Ishikawa (cell line): ENCODE data around the gene SNN.

Experiments
- CEBPB ChIP-seq: IDR thresholded peaks from 2 replicates; pipeline ENCODE4 v1.6.1; 2012
- CREB1 ChIP-seq: IDR thresholded peaks from 2 replicates; pipeline ENCODE4 v1.6.1; 2012; ENCODE audit warnings: low read depth
- EGR1 ChIP-seq: IDR thresholded peaks from 2 replicates; pipeline ENCODE4 v1.6.1; 2012
- EP300 ChIP-seq: IDR thresholded peaks from 2 replicates; pipeline ENCODE4 v1.6.1; 2012; ENCODE audit warnings: borderline replicate concordance
- FOXM1 ChIP-seq: IDR thresholded peaks from 2 replicates; pipeline ENCODE4 v1.6.1; 2012; ENCODE audit warnings: low read depth, borderline replicate concordance
- NFIC ChIP-seq: IDR thresholded peaks from 2 replicates; pipeline ENCODE4 v1.6.1; 2012
- RAD21 ChIP-seq: IDR thresholded peaks from 2 replicates; pipeline ENCODE4 v1.6.1; 2012; ENCODE audit warnings: low read depth
- TAF1 ChIP-seq: IDR thresholded peaks from 2 replicates; pipeline ENCODE4 v1.6.1; 2012; ENCODE audit warnings: low read depth, mild to moderate bottlenecking
- TCF12 ChIP-seq: IDR thresholded peaks from 2 replicates; pipeline ENCODE4 v1.6.1; 2012; ENCODE audit warnings: low read depth
- TEAD4 ChIP-seq: IDR thresholded peaks from 2 replicates; pipeline ENCODE4 v1.6.1; 2012
- YY1 ChIP-seq: IDR thresholded peaks from 2 replicates; pipeline ENCODE4 v1.6.1; 2012; ENCODE audit warnings: low read depth
- ZBTB7A ChIP-seq: IDR thresholded peaks from 2 replicates; pipeline ENCODE4 v1.6.1; 2012; ENCODE audit warnings: low read depth
- TF ChIP-seq, protein P1 (sequence below): IDR thresholded peaks from 2 replicates; pipeline ENCODE4 v1.6.1; 2012
- TF ChIP-seq, protein P2 (sequence below): IDR thresholded peaks from 2 replicates; pipeline ENCODE4 v1.6.1; 2012
- TF ChIP-seq, protein P3 (sequence below): IDR thresholded peaks from 2 replicates; pipeline ENCODE4 v1.6.1; 2012; ENCODE audit warnings: low read depth, mild to moderate bottlenecking

Gene SNN

DNA sequence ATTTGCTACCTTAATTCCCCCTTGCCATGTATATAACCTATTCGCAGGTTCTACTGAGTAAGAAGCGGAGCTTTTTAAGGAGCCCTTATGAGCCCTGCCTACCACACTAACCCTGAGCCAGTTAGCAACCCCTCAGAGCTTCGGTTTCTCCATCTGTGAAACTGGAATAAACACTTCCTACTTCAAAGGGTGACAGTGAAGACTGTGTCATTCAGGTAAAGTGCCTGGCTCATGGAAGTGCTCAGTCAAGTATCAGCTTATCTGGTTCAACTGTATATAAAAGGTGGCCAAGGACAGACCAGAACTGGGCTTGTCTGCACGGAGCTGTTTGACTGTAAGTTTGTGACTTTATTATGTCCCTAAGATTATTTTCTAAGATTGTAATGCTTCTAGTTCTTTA lies 43.4 kb downstream of the SNN start:
- TF ChIP-seq YY1 = no peak
- TF ChIP-seq, protein P1, sequence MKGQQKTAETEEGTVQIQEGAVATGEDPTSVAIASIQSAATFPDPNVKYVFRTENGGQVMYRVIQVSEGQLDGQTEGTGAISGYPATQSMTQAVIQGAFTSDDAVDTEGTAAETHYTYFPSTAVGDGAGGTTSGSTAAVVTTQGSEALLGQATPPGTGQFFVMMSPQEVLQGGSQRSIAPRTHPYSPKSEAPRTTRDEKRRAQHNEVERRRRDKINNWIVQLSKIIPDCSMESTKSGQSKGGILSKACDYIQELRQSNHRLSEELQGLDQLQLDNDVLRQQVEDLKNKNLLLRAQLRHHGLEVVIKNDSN = no peak
- TF ChIP-seq CEBPB = no peak
- no peak for TF ChIP-seq TAF1
- TF ChIP-seq EP300 = no peak
- TF ChIP-seq NFIC = no peak
- TF ChIP-seq, protein P2, sequence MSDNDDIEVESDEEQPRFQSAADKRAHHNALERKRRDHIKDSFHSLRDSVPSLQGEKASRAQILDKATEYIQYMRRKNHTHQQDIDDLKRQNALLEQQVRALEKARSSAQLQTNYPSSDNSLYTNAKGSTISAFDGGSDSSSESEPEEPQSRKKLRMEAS = no peak
- TF ChIP-seq, protein P3, sequence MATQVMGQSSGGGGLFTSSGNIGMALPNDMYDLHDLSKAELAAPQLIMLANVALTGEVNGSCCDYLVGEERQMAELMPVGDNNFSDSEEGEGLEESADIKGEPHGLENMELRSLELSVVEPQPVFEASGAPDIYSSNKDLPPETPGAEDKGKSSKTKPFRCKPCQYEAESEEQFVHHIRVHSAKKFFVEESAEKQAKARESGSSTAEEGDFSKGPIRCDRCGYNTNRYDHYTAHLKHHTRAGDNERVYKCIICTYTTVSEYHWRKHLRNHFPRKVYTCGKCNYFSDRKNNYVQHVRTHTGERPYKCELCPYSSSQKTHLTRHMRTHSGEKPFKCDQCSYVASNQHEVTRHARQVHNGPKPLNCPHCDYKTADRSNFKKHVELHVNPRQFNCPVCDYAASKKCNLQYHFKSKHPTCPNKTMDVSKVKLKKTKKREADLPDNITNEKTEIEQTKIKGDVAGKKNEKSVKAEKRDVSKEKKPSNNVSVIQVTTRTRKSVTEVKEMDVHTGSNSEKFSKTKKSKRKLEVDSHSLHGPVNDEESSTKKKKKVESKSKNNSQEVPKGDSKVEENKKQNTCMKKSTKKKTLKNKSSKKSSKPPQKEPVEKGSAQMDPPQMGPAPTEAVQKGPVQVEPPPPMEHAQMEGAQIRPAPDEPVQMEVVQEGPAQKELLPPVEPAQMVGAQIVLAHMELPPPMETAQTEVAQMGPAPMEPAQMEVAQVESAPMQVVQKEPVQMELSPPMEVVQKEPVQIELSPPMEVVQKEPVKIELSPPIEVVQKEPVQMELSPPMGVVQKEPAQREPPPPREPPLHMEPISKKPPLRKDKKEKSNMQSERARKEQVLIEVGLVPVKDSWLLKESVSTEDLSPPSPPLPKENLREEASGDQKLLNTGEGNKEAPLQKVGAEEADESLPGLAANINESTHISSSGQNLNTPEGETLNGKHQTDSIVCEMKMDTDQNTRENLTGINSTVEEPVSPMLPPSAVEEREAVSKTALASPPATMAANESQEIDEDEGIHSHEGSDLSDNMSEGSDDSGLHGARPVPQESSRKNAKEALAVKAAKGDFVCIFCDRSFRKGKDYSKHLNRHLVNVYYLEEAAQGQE = no peak
- no peak for TF ChIP-seq FOXM1
- TF ChIP-seq TEAD4 = no peak
- TF ChIP-seq EGR1 = no peak
- no peak for TF ChIP-seq ZBTB7A
- TF ChIP-seq RAD21 = no peak
- TF ChIP-seq TCF12 = no peak
- no peak for TF ChIP-seq CREB1

DNA sequence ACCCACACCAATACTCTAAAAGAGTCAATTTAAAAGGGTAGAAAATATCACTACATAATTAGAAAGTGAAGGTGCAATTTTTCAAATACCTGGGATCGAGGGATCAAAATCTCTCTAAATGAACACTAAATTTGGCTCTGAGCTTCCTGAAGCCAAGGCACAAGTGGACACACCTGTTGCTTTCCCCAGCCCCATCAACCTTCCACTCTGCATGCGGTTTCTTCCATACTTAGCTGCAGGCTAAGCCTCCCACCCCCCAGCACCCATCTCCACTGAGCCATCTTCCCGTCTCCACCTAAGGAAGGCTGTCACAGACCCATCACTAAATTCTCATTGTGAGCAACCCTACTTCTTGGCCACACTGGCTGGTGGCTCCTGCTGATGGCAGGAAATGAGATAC lies 43.9 kb downstream of the SNN start:
- TF ChIP-seq NFIC (no peak), FOXM1 (no peak), EGR1 (no peak), TCF12 (no peak), ZBTB7A (no peak), YY1 (no peak)
- TF ChIP-seq, protein P2 = no peak

DNA sequence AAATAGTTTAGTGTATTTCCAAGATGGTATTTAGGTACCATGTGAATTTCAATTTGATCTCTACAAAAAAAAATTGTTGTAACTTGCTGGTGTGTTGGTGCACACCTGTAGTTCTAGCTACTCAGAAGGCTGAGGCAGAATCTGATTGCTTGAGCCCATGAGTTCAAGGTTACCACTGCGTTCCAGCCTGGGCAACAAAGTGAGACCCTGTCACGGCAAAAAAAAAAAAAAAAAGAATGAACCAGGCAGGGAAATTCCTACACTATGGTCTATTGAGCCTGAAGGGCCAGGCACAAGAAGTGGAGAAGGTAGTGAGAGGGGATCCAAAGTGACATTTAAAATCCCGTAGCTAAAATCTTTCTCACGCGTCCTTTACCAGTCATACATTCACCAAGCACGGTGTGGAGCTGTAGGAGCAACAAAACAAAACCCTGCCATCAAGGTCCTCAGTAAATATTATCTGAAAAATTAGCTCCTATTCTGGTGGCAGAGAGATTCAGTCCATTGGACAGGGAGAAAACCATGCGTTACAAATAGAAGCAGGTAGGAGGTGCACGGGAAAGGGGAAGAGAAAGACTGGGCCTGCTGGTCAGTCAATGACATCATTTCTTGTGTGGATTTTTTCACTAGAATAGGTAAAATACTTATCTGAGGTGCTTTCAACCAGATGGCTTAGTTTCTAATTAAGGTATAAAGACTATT lies 47.1 kb downstream of the SNN start:
- TF ChIP-seq EGR1 (no peak), CEBPB (no peak), CREB1 (no peak), TAF1 (no peak), TEAD4 (no peak)
- TF ChIP-seq, protein P1 = no peak
- TF ChIP-seq, protein P2 = no peak

DNA sequence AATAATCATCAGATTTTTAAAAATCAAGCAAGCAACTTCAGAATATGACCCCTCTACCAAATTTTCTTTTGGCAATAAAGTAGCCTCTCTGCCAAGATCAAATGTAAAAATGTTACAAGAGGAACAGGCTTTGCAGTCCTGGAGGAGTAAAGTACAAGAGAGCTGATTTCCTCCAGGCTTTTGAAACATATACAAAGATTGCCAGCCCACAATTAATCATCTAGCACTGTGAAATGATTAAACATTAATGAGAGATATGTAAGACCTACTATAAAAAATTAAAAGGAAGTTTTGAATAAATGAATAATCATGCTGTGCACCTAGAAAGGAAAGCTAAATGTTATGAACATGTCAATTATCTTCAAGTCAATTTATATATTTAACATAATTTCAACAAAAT lies 48.1 kb downstream of the SNN start:
- TF ChIP-seq EP300 (no peak), NFIC (no peak), ZBTB7A (no peak), CREB1 (no peak), TEAD4 (no peak), EGR1 (no peak), FOXM1 (no peak), TAF1 (no peak), YY1 (no peak)
- TF ChIP-seq, protein P2 = no peak
- TF ChIP-seq, protein P3 = no peak

DNA sequence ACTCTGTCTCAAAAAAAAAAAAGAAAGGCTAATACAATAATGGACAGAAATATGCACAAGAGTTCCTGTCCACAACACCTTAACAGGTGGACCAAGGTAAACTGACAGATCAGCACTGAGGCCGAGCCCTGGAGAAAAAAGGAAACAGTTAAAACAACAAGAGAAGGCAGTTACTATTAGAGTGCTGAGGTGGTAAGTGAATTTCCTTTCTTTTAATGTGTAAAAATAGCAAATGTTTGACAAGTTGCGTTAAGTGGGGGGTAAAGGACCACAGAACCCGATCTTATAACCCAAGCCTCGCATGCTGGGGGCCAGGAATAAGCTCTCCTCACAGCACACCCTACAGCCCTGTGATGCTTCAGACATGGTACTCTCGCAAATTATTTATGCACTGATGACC lies 49.6 kb downstream of the SNN start:
- TF ChIP-seq, protein P3 = no peak
- TF ChIP-seq YY1 (no peak), CREB1 (no peak), TCF12 (no peak)
